NCI-H2107 (cell line): ENCODE measurements around the gene MT1A.
"Not testable (repeated sequence)": the region's sequence is repeated elsewhere in the genome, so short reads cannot be mapped to it uniquely, and the experiment has no call there.

Experiments
- DNase-seq: peaks from one replicate; lab custom pipeline; 2025; lab: John Stamatoyannopoulos, UW

Gene MT1A

GRCh38 chr16:56610609-56611111, 27.8 kb upstream of the MT1A start:
- no peak for DNase-seq

- no peak for DNase-seq
Measured at GRCh38 chr16:56611281-56611833, 27.1 kb upstream of the MT1A start.

GRCh38 chr16:56613706-56614105, 24.8 kb upstream of the MT1A start:
- no peak for DNase-seq

DNA sequence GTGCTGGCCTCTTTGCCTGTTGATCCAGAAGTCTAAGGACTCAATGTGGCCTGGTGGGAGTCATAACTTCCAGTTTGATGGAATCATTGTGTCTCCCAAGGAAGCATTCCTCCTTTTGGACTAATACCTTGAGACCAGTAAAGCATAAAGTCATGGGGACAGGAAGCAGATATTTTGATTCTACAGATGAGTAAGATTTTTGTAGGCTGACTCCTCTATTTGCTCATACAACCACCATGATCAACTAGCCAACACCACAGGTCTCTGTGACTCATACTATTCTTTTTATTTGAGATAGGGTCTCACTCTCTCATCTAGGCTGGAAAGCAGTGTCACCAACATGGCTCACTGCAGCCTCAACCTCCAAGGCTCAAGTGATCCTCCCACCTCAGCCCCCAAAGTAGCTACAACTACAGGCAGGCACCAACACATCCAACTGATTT, 23.9 kb upstream of the MT1A start:
- DNase-seq = no peak

GRCh38 chr16:56615353-56615752, 23.1 kb upstream of the MT1A start:
- no peak for DNase-seq

- DNase-seq = no peak
Measured at GRCh38 chr16:56616608-56617211, 21.8 kb upstream of the MT1A start.

DNA sequence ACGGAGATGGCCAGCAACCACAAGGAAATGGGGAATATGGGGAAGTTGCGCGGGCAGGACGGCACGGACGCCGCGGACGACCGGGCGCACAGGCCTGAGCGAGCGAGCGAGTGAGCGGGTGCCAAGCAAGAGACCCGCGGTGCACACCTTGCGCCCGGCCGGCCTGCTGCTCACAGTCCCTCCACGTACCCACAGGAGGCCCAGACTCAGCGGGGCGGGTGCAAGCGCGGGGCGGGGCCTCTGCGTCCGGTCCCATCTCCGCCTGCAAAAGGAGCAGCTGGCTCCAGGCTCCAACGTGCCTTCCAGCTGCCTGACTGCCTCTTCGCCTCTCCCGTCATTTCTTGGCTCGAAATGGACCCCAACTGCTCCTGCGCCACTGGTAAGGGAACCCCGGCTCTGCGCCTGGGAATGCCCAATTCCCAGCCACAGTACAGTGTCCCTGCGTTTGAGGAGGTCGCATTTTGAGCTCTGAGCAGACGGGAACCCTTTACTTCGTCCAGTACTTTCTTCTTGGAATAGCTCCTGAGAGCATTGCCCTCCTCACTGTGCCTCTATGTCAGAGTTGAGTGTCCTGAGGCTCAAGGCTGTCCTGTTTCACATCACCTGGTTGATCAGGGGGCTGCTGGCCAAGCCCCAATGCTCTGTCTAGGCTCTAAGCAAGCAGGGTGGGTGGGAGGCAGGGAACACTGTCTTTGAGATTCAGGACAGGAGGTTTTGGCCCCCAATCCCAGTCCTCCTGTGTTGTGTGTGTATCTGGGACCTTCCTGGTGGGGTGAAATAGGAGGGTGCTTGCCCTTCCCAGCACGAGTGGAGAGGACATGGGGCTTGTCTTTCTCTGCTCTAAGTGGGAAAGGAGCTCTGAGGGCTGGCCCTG, 21.0 kb upstream of the MT1A start:
- DNase-seq = no peak

DNA sequence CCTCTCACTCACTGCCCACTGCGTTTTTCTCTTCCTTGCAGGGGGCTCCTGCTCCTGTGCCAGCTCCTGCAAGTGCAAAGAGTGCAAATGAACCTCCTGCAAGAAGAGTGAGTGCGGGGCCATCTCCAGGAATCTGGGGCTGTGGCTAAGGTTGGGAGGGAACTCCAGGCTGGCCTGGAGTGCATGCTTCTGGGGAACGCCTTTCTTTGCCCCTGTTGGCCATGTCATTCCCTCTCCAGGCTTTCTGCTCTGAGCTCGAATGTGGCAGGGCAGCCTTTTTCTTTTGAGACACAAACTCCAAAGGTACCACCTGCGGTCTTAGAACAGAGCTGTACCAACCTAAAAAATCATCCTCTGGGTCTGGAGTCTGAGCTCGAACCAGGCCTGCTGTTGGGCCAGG, 20.3 kb upstream of the MT1A start:
- DNase-seq = no peak

DNA sequence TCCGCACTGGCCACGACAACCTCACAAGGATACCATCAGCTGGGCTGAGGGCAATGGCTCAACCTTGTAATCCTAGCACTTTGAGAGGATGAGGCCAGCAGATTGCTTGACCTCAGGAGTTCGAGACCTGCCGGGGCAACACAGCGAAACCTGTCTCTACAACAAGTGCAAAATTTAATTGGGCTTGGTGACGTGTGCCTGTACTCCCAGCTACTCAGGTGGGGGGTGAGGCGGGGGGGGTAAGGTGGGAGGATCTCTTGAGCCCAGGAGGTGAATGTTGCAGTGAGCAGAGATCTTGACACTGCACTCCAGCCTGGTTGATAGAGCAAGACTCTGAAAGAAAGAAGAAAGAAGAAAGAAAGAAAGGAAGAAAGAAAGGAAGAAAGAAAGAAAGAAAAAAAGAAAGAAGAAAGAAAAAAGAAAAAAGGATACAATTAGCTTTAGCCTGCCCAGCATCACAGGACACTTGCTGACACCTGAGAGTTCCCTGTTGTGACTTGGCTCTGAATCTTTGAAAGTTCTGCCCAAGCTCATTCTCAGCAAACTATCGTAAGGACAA, 18.0 kb upstream of the MT1A start:
- no peak for DNase-seq

DNA sequence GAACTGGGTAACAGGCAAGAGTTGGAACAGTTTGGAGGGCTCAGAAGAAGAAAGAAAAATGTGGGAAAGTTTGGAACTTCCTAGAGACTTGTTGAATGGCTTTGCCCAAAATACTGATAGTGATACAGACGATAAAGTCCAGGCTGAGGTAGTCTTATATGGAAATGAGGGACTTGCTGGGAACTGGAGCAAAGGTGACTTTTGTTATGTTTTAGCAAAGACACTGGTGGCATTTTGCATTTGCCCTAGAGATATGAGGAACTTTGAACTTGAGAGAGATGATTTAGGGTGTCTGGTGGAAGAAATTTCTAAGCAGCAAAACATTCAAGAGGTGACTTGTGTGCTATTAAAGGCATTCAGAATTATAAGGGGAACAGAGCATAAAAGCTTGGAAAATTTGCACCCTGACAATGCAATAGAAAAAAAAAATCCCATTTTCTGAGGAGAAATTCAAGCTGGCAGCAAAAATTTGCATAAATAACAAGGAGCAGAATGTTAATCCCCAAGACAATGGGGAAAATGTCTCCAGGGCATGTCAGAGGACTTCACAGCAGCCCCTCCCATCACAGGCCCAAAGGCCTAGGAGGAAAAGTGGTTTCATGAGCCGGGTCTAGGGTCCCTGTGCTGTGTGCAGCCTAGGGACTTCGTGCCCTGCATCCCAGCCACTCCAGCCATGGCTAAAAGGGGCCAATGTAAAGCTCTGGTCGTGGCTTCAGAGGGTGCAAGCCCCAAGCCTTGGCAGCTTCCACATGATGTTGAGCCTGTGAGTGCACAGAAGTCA, 16.6 kb upstream of the MT1A start:
- DNase-seq = not testable (repeated sequence)

DNA sequence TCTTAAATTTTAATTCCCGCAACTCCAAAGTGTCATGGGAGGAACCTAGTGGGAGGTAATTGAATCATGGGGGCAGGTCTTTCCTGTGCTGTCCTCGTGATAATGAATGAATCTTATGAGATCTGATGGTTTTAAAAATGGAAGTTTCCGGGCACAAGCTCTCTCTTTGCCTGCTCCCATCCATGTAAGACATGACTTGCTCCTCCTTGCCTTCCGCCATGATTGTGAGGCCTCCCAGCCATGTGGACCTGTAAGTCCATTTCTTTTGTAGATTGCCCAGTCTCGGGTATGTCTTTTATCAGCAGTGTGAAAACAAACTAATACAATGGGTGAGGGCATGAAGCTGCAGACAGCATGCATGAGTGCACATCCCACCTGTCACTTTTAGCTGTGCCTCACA, 15.3 kb upstream of the MT1A start:
- not testable (repeated sequence) for DNase-seq

DNA sequence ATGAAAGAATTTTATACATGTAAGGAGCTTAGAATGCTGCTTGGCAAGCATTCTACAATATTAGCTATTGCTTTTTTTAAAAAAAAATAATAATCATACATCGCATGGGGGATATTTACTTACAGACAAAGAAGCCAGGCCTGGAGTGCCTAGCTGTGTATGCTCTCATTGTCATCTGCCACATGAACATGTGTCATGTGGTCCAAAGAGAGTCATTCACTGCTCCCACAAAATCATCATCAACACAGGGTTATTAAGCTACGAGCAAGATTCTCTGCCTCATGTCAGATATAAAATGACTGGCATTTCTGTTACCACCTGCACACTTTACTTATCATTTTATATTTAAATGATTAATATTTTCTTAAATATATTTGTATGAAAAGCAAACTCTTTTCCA, 14.8 kb upstream of the MT1A start:
- no peak for DNase-seq

GRCh38 chr16:56625140-56625942, 13.1 kb upstream of the MT1A start, which contains the start of gene MT1E:
Gene MT1E (plus strand): TSS chr16:56625781. CDS start chr16:56625852, 71 bp downstream.
- no peak for DNase-seq

GRCh38 chr16:56625943-56626654, 12.4 kb upstream of the MT1A start:
- DNase-seq = no peak

GRCh38 chr16:56626685-56627084, 11.8 kb upstream of the MT1A start:
- no peak for DNase-seq

GRCh38 chr16:56628486-56629350, 9.7 kb upstream of the MT1A start:
- no peak for DNase-seq

GRCh38 chr16:56629531-56629930, 8.9 kb upstream of the MT1A start:
- DNase-seq = no peak

GRCh38 chr16:56630134-56630533, 8.3 kb upstream of the MT1A start:
- no peak for DNase-seq

DNA sequence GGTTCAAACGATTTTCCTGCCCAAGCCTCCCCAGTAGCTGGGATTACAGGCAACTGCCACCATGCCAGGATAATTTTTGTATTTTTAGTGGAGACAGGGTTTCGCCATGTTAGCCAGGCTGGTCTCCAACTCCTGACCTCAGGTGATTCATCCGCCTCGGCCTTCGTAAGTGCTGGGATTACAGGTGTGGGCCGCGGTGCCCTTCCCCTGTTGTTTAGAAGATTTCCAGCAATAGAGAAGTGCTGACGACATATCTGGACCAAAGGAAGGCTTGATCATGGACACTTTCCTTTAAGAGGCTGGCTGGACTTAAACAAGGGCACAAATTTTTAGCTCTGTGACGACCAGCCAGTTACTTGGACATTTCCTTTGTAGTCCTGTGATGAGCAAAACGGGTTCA, 7.3 kb upstream of the MT1A start:
- no peak for DNase-seq

DNA sequence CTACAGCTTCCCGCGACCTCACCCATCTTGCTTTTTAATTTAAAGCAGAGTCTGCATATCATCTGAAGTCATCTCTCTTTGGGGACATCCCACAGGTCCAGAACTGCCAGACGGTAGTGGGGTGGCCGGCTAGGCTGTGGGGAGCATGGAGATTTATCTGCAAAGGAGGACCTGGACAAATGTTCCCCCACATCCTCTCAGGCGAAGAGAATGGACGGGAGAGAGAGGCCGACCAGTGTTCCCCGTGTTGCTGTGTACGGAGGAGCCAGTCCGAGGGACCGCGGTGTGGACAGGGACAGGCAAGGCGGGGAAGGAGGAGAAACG, 6.7 kb upstream of the MT1A start:
- no peak for DNase-seq
